Kidney (tissue), 14 donors: Measurements from ENCODE around the gene PRKCD. TPM values are rescaled to one million over a fixed set of nuclear protein-coding genes. Genes with fewer than 3 reads are reported as not detected.

Experiments used
- DNase-seq, 5 donors: peaks; one replicate each; pipeline ENCODE4 v3.0.0-alpha.2; 2013 to 2020
- FAIRE-seq: peaks from 2 replicates; lab custom pipeline; 2012; peaks lifted over from hg19 to GRCh38; lab: Jason Lieb, UNC
- H3K27ac ChIP-seq, 2 donors: one replicate each; pipeline ENCODE4 v1.7.0; 2013; ENCODE audit warnings: low read depth in 2 of 2, low read length in 2 of 2, inconsistent platforms in 1 of 2
- H3K27me3 ChIP-seq: one replicate; pipeline ENCODE4 v1.7.1; 2013; ENCODE audit warnings: low read length, inconsistent platforms; ENCODE audit not compliant: control insufficient read depth, insufficient read depth
- H3K36me3 ChIP-seq, 3 donors: one replicate each; pipeline versions ENCODE4 v1.7.0 to v1.7.1; 2013; ENCODE audit warnings: low read length in 3 of 3, control low read depth in 1 of 3, inconsistent platforms in 1 of 3; ENCODE audit not compliant: insufficient read depth in 3 of 3, control insufficient read depth in 2 of 3
- H3K4me1 ChIP-seq, 3 donors: one replicate each; pipeline versions ENCODE4 v1.7.0 to v1.7.1; 2013; ENCODE audit warnings: low read length in 3 of 3, inconsistent platforms in 1 of 3, low read depth in 1 of 3; ENCODE audit not compliant: control insufficient read depth in 2 of 3, insufficient read depth in 2 of 3
- H3K4me3 ChIP-seq, 3 donors: one replicate each; pipeline versions ENCODE4 v1.7.0 to v1.8.1; 2013; ENCODE audit warnings: low read length in 3 of 3, control low read depth in 1 of 3, inconsistent platforms in 1 of 3
- H3K9ac ChIP-seq, 3 donors: one replicate each; pipeline versions ENCODE4 v1.7.0 to v1.7.1; 2013; ENCODE audit warnings: low read length in 3 of 3, control low read depth in 1 of 3, inconsistent platforms in 1 of 3
- H3K9me3 ChIP-seq, 3 donors: one replicate each; pipeline versions ENCODE4 v1.7.0 to v1.7.1; 2013; ENCODE audit warnings: low read length in 3 of 3, control low read depth in 1 of 3, inconsistent platforms in 1 of 3; ENCODE audit not compliant: control insufficient read depth in 2 of 3, insufficient read depth in 1 of 3
- intact Hi-C: fragments of 100-400 bp; cut with DNase I; formaldehyde crosslinking; loops from one replicate; pipeline ENCODE4 v1.11.1; 2022
- polyA plus RNA-seq: library from polyadenylated mRNA; stranded (reverse); fragments of 350-450 nt; fragmentation: Illumina TruSeq; extraction: RNeasy Lipid Tissue Mini Kit (QIAGEN cat#74804); gene quantifications from one replicate; pipeline ENCODE4 v1.2.3, GENCODE V29; 2014; ENCODE audit warnings: low read depth, low replicate concordance; ENCODE audit not compliant: insufficient read depth
- total RNA-seq: library from RNA; stranded (reverse); fragmentation: NEBNext Ultra II Directional; extraction: Animal tissue kit (Norgen Biotek cat#: 25700); gene quantifications from one replicate; pipeline ENCODE4 v1.2.1, GENCODE V29; 2021
- TF ChIP-seq, protein P1 (sequence below): IDR thresholded peaks from 3 replicates; pipeline ENCODE4 v1.5.1; 2012; ENCODE audit warnings: mild to moderate bottlenecking, moderate library complexity, borderline replicate concordance; ENCODE audit not compliant: insufficient read depth; ENCODE audit errors: extremely low read depth
- donor health status: control.
- donor health status: control.
- donor health status: control.
- donor health status: control.
- donor health status: control.
- donor health status: DM: yes; HTN: yes; CAD: no.
- donor health status: Normal renal cell carcinoma (clear cell type).

Gene PRKCD
- total and polyA plus RNA-seq, 2 donors from 2014 or later: 26.6 to 29.1 TPM

DNA sequence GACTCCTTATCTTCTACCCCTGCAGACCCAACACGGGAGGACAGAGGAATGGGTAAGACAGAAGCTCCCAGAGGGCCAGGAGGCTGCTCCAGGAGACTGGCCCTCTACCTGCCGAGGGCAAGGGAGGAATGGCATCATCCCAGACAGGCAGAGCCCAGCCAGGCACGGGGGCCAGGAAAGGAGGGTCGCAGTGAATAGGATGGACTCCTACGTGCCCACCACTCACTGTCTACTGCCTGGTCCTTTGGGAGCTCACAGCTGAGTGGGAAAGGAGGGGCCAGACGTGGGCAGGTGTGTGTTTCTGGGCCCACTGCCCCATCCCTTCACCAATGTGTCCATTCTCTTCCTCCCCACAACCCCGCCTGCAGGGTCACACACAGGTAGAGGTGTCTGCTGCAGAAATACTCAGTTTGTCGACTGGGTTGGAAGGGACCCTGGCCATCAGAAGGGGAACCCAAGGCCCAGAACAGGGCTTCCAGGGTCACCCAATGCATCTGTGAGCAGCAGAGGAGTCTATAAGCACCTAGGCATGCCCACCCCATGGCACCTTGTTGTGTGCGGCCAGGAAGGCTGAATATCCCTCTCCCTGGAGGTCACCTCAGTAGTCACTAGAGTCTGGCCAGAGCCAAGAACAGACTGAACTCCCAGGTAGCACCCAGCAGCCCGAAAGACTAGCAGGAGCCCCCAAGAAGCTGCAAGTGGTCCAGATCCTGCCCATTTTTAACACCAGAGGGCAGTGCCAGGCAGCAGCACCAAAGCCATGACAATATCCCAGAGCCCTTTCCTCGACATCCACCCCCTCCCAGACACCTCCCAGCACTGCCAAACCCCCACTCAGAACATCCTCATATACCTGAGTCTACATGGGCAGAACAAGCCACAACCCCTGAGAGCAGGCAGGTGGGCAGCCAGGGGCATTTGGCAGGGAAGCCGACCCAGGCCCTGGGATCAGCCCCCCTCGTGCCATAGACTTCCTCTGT lies 70.8 kb downstream of the PRKCD start:
- Histone ChIP-seq H3K9ac (no peak overlapping the region), H3K9me3 (no peaks in the 10 kb centered on the region), H3K27ac (no peak overlapping the region), H3K4me1 (peaks cover 0 to 14% (median 14%) of the 10 kb centered on the region in 3 donors), H3K4me3 (no peak overlapping the region), H3K36me3 (peaks cover 0 to 61% (median 40%) of the 10 kb centered on the region in 3 donors), H3K27me3 (no peaks in the 10 kb centered on the region)
- FAIRE-seq: no peak
- intact Hi-C loops: no loop called here
- no peak for DNase-seq
- TF ChIP-seq, protein P1, sequence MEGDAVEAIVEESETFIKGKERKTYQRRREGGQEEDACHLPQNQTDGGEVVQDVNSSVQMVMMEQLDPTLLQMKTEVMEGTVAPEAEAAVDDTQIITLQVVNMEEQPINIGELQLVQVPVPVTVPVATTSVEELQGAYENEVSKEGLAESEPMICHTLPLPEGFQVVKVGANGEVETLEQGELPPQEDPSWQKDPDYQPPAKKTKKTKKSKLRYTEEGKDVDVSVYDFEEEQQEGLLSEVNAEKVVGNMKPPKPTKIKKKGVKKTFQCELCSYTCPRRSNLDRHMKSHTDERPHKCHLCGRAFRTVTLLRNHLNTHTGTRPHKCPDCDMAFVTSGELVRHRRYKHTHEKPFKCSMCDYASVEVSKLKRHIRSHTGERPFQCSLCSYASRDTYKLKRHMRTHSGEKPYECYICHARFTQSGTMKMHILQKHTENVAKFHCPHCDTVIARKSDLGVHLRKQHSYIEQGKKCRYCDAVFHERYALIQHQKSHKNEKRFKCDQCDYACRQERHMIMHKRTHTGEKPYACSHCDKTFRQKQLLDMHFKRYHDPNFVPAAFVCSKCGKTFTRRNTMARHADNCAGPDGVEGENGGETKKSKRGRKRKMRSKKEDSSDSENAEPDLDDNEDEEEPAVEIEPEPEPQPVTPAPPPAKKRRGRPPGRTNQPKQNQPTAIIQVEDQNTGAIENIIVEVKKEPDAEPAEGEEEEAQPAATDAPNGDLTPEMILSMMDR: no peak

DNA sequence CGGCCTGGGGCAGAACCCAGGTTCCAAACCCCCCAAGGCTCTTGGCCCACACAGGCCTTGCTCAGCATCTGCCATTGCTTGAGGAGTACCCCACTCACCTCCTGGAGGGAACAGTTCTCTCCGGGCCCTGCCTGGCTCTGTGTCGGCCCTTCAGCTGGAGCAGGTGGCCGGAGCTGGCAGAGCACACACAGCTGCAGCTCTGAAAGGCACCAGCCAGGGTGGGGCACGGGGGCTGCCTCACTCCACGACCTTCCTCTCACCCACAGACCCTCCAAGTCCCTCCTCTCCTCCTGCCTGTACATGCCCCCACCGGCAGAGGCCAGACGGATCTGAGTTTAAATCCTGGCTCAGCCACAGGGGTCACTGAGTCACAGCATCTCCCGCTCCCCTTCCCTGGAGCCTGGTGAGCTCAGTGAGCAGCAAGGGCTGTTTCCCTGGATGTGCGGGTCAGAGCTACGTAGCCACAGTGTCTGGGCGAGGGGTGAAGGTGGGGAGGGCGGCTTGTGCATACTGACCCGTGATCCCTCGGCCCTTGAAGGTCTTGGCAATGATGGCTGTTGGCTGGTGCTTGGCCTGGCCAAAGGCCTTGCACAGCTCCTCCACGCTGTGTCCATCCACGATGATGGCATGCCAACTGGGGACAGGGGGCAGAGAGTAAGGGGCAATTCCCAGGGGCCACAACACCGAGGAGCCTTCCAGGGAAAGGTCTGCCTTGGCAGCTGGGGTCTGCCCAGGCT lies 71.8 kb downstream of the PRKCD start:
- intact Hi-C loops: no loop called here
- peaks cover 0 to 19% (median 17%) of the 10 kb centered on the region in 3 donors for H3K4me1 ChIP-seq
- no peak overlapping the region for H3K4me3 ChIP-seq
- no peaks in the 10 kb centered on the region for H3K27me3 ChIP-seq
- FAIRE-seq: no peak
- H3K36me3 ChIP-seq: peaks cover 0 to 51% (median 35%) of the 10 kb centered on the region in 3 donors
- no peak for DNase-seq
- TF ChIP-seq, protein P1: no peak
- H3K9me3 ChIP-seq: no peaks in the 10 kb centered on the region
- no peak overlapping the region for H3K27ac ChIP-seq
- H3K9ac ChIP-seq: no peak overlapping the region

DNA sequence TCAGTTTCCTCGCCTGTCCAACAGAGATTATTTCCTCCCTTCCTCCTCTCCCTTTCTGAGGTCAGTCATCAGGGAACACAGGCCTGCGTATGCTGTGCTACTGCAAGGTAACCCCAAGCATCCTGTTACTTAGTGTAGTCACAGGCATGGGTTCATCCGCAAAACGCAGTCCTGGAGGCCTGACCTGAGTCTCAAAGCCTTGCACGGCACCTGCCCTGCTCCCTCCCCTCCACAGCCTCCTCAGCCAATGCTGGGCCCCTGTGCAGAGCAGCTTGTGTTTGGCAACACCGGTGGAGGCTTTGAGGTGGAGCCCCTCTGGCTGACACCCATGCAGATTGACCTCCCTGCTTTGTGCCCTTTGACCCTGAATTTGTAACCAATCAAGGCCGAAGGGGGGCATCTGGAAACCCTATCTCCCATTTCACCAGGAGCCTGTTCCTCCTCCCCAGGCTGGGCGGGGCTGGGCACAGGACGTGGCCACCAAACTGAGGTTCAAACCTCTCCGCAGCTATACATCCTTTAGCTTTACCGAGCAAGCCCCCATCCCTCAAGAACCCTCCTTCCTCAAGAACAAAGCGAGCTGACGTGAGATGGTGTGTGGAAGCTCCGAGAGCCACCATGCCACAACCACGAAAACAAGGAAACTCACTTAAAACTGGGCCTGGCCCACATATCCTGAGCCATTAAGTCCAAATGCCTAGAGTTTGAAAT lies 73.3 kb downstream of the PRKCD start:
- H3K4me1 ChIP-seq: peaks cover 2 to 26% (median 26%) of the 10 kb centered on the region in 3 donors
- H3K9ac ChIP-seq: no peak overlapping the region
- H3K4me3 ChIP-seq: no peak overlapping the region
- no peaks in the 10 kb centered on the region for H3K9me3 ChIP-seq
- FAIRE-seq (no peak), DNase-seq (no peak)
- intact Hi-C loops: no loop called here
- TF ChIP-seq, protein P1: no peak
- no peak overlapping the region for H3K27ac ChIP-seq
- H3K36me3 ChIP-seq: peaks cover 0 to 37% (median 24%) of the 10 kb centered on the region in 3 donors
- no peaks in the 10 kb centered on the region for H3K27me3 ChIP-seq
